Gastrocnemius medialis (tissue), 4 donors: ENCODE measurements around the gene BCOR.
A peak's percentile ranks its signal among the peaks of the same experiment; 100 is the strongest.

Experiments
- CTCF ChIP-seq, 5 experiments: fragments of 450-650 bp in 3 of 5; fragments of 200-600 bp in 2 of 5; sonication (generic) in 2 of 5; IDR thresholded peaks in 4 of 5; conservative IDR thresholded peaks in 1 of 5; 1 replicate in 4 of 5; 2 replicates in 1 of 5; pipeline ENCODE4 v1.5.1; 2016 to 2019; ENCODE audit warnings: antibody characterized with exemption in 5 of 5, mild to moderate bottlenecking in 3 of 5, moderate library complexity in 3 of 5
- POLR2A ChIP-seq, 2 donors: fragments of 450-650 bp; IDR thresholded peaks; one replicate each; pipeline ENCODE4 v1.6.1; 2017; ENCODE audit warnings: antibody characterized with exemption in 2 of 2, mild to moderate bottlenecking in 2 of 2, moderate library complexity in 2 of 2

- TF ChIP-seq POLR2A (IDR thresholded peaks at IDR 0.05) (peak; percentile 63 to 64), CTCF (IDR thresholded peaks at IDR 0.05 in 4 of 5, conservative IDR thresholded peaks at IDR 0.05 in 1 of 5) (no peak)
Measured at GRCh38 chrX:40098264-40099054, 701 bp upstream of the BCOR start.
